ENCODE data around the gene ALOX15B. TPM values are rescaled to one million over a fixed set of nuclear protein-coding genes. Genes with fewer than 3 reads are reported as not detected.

ALOX15B gene
- total and polyA plus RNA-seq, 2 of the 13 experiments (the other 11 are each of a cell fraction or from before 2014, with no cell fraction given) = not detected

GRCh38 chr17:8056232-8056975 is 17.5 kb downstream of the ALOX15B start (continued):
- TF ChIP-seq ZNF24 (IDR thresholded peaks at IDR 0.05) = no peak
- no peak for TF ChIP-seq ZNF276 (CRISPR knock-in tag; IDR thresholded peaks at IDR 0.05; ENCODE audit: low read depth)
- TF ChIP-seq ZFAT (CRISPR knock-in tag; conservative IDR thresholded peaks at IDR 0.05) = no peak
- no peak for TF ChIP-seq ATF6 (CRISPR knock-in tag; conservative IDR thresholded peaks at IDR 0.05)
- 0 out of 2 replicates have a peak, but pooled peaks have one; percentile 39 for TF ChIP-seq NRL (CRISPR knock-in tag; IDR thresholded peaks at IDR 0.05; ENCODE audit: borderline replicate concordance)
- peak in 1 of 2 experiments; percentile 33; a peak in 1 of 4 replicates for TF ChIP-seq NR2F1 (CRISPR knock-in tag; IDR thresholded peaks at IDR 0.05)
- TF ChIP-seq ZNF780A (CRISPR knock-in tag; IDR thresholded peaks at IDR 0.05) = no peak
- TF ChIP-seq ZKSCAN8 (CRISPR knock-in tag; IDR thresholded peaks at IDR 0.05; ENCODE audit: borderline replicate concordance) = 0 out of 2 replicates have a peak, but pooled peaks have one; percentile 40
- no peak for TF ChIP-seq ZNF674 (CRISPR knock-in tag; IDR thresholded peaks at IDR 0.05; ENCODE audit: low read depth)
- peak; percentile 68 for TF ChIP-seq POGK (CRISPR knock-in tag; conservative IDR thresholded peaks at IDR 0.05)
- 0 out of 2 replicates have a peak, but pooled peaks have one; percentile 5 for TF ChIP-seq ZNF33A (CRISPR knock-in tag; IDR thresholded peaks at IDR 0.05; ENCODE audit: borderline replicate concordance)
- peak; percentile 57; the same call in 1 of the 2 replicates for TF ChIP-seq ZNF770 (CRISPR knock-in tag; IDR thresholded peaks at IDR 0.05)
- TF ChIP-seq MED13 (CRISPR knock-in tag; IDR thresholded peaks at IDR 0.05) = no peak; the same call in 1 of the 2 replicates
- TF ChIP-seq ZNF746 (CRISPR knock-in tag; IDR thresholded peaks at IDR 0.05) = peak; percentile 60; the same call in 1 of the 2 replicates
- TF ChIP-seq HDAC2 (CRISPR knock-in tag; IDR thresholded peaks at IDR 0.05) = peak; percentile 94
- TF ChIP-seq SATB2 (CRISPR knock-in tag; IDR thresholded peaks at IDR 0.05) = peak; percentile 99
- TF ChIP-seq EP300 (IDR thresholded peaks at IDR 0.05; ENCODE audit: low read depth in 2 of 2, low read length in 2 of 2) = peak in 1 of 2 experiments; percentile 73; a peak in 2 of 4 replicates
- peak; percentile 68; the same call in 1 of the 2 replicates for TF ChIP-seq EP300 (CRISPR knock-in tag; IDR thresholded peaks at IDR 0.05; ENCODE audit: borderline replicate concordance)
